PC-3 (cell line): ENCODE results near the gene TBCEL. TPM values are rescaled to one million over a fixed set of nuclear protein-coding genes. Genes with fewer than 3 reads are reported as not detected.

Experiments used
- ATAC-seq: fragments of 200-7000 bp; cut with Tn5 transposase; 2 replicates; pipeline ENCODE4 v1.9.1; 2020; ENCODE audit warnings: mild to moderate bottlenecking, moderate library complexity
- BruUV-seq: library from RNA; stranded (reverse); fragments of 400-500 nt; replicated peaks from 2 replicates; lab custom pipeline; 2021; lab: Mats Ljungman, UMichigan
- CTCF ChIA-PET: fragments of 300-600 bp; sonication (Branson Sonifier 250); formaldehyde crosslinking; loops from one replicate; lab custom pipeline; 2022; ENCODE audit warnings: antibody characterized with exemption; lab: Charles Lee
- POLR2A ChIA-PET: fragments of 300-600 bp; sonication (Branson Sonifier 250); formaldehyde crosslinking; loops from one replicate; lab custom pipeline; 2022; ENCODE audit warnings: antibody characterized with exemption; ENCODE audit not compliant: unreplicated experiment; lab: Charles Lee
- DNase-seq: peaks from one replicate; pipeline ENCODE4 v3.0.0-alpha.2; 2015
- H2AFZ ChIP-seq: fragments of 300-600 bp; sonication (generic); 2 replicates; pipeline ENCODE4 v1.6.0; 2016; ENCODE audit warnings: antibody characterized with exemption, low read length
- H3F3A ChIP-seq: fragments of 300-600 bp; sonication (generic); one replicate; pipeline ENCODE4 v1.6.0; 2017; ENCODE audit warnings: antibody characterized with exemption, low read length, control low read depth, mild to moderate bottlenecking; ENCODE audit not compliant: unreplicated experiment
- H3K27ac ChIP-seq: fragments of 300-600 bp; sonication (generic); 2 replicates; pipeline ENCODE4 v1.5.1; 2016; ENCODE audit warnings: mild to moderate bottlenecking, low read length
- H3K27me3 ChIP-seq: fragments of 300-600 bp; sonication (generic); 2 replicates; pipeline ENCODE4 v1.6.1; 2016; ENCODE audit warnings: low read length, mixed read lengths
- H3K36me3 ChIP-seq: fragments of 300-600 bp; sonication (generic); 2 replicates; pipeline ENCODE4 v1.6.1; 2016; ENCODE audit warnings: low read depth, mixed run types, low read length, mixed read lengths
- H3K4me1 ChIP-seq: fragments of 300-600 bp; sonication (generic); 2 replicates; pipeline ENCODE4 v1.5.1; 2016; ENCODE audit warnings: low read length; ENCODE audit not compliant: insufficient read depth
- H3K4me2 ChIP-seq: fragments of 300-600 bp; sonication (generic); 2 replicates; pipeline ENCODE4 v1.6.0; 2016; ENCODE audit warnings: low read length
- H3K4me3 ChIP-seq: fragments of 300-600 bp; sonication (generic); 2 replicates; pipeline ENCODE4 v1.5.1; 2016; ENCODE audit warnings: mild to moderate bottlenecking, low read length, mixed read lengths
- H3K79me2 ChIP-seq: fragments of 300-600 bp; sonication (generic); 2 replicates; pipeline ENCODE4 v1.6.1; 2017; ENCODE audit warnings: low read length, mixed read lengths
- H3K9ac ChIP-seq: fragments of 300-600 bp; sonication (generic); 2 replicates; pipeline ENCODE4 v1.6.0; 2016; ENCODE audit warnings: mild to moderate bottlenecking, low read length
- H3K9me2 ChIP-seq: fragments of 300-600 bp; sonication (generic); replicated peaks from 2 replicates; pipeline ENCODE4 v1.6.1; 2016; ENCODE audit warnings: mixed run types, low read length, mixed read lengths
- H3K9me3 ChIP-seq: fragments of 300-600 bp; sonication (generic); 2 replicates; pipeline ENCODE4 v1.6.1; 2016; ENCODE audit warnings: low read length, mixed read lengths
- H4K20me1 ChIP-seq: fragments of 300-600 bp; sonication (generic); 2 replicates; pipeline ENCODE4 v1.6.1; 2016; ENCODE audit warnings: low read length, mixed read lengths
- EZH2 ChIP-seq: fragments of 300-600 bp; sonication (generic); IDR thresholded peaks from one replicate; pipeline ENCODE4 v1.6.1; 2017; ENCODE audit warnings: antibody characterized with exemption, mild to moderate bottlenecking, low read length; ENCODE audit not compliant: unreplicated experiment
- EZH2phosphoT487 ChIP-seq: fragments of 300-600 bp; sonication (generic); IDR thresholded peaks from 2 replicates; pipeline ENCODE4 v1.6.1; 2018; ENCODE audit warnings: mild to moderate bottlenecking, antibody characterized with exemption, low read length, borderline replicate concordance
- intact Hi-C: fragments of 100-400 bp; cut with micrococcal nuclease; formaldehyde crosslinking; loops from 2 replicates; pipeline ENCODE4 v1.9.0; 2023
- total RNA-seq: library from RNA; depleted of rRNA; stranded (reverse); fragments of >200 nt; gene quantifications from 2 replicates; pipeline ENCODE4 v1.2.3, GENCODE V29; 2014
- TF ChIP-seq, protein P1 (sequence below): fragments of 300-600 bp; sonication (generic); conservative IDR thresholded peaks from 2 replicates; pipeline ENCODE4 v1.5.1; 2017; ENCODE audit warnings: antibody characterized with exemption, low read depth, mild to moderate bottlenecking, low read length

TBCEL gene
- total RNA-seq, 1 experiment from 2014 or later, result 6.6 TPM

- CTCF ChIA-PET, result no interaction called here
- no peak overlapping the region; the same call in 1 of the 2 replicates for H3K4me3 ChIP-seq
- H3K36me3 ChIP-seq, result no peaks in the 10 kb centered on the region
- H2AFZ ChIP-seq, result no peak overlapping the region
- intact Hi-C loops, result no loop called here
- ATAC-seq, result peak; percentile 27
- no peaks in the 10 kb centered on the region for H3F3A ChIP-seq
- no peaks in the 10 kb centered on the region for H3K9me3 ChIP-seq
- TF ChIP-seq, protein P1, sequence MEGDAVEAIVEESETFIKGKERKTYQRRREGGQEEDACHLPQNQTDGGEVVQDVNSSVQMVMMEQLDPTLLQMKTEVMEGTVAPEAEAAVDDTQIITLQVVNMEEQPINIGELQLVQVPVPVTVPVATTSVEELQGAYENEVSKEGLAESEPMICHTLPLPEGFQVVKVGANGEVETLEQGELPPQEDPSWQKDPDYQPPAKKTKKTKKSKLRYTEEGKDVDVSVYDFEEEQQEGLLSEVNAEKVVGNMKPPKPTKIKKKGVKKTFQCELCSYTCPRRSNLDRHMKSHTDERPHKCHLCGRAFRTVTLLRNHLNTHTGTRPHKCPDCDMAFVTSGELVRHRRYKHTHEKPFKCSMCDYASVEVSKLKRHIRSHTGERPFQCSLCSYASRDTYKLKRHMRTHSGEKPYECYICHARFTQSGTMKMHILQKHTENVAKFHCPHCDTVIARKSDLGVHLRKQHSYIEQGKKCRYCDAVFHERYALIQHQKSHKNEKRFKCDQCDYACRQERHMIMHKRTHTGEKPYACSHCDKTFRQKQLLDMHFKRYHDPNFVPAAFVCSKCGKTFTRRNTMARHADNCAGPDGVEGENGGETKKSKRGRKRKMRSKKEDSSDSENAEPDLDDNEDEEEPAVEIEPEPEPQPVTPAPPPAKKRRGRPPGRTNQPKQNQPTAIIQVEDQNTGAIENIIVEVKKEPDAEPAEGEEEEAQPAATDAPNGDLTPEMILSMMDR, result no peak
- TF ChIP-seq EZH2phosphoT487, result no peak
- TF ChIP-seq EZH2, result no peak
- no peaks in the 10 kb centered on the region for H4K20me1 ChIP-seq
- POLR2A ChIA-PET, result no interaction called here
- no peaks in the 10 kb centered on the region for H3K79me2 ChIP-seq
- peaks cover 23% of the 10 kb centered on the region; the same call in 1 of the 2 replicates for H3K27me3 ChIP-seq
- H3K9ac ChIP-seq, result no peak overlapping the region
- H3K4me2 ChIP-seq, result peak overlapping the region; percentile 51; the same call in 1 of the 2 replicates
- H3K9me2 ChIP-seq, result no peaks in the 10 kb centered on the region; the same call in 1 of the 2 replicates
- no TSS peak for BruUV-seq
- no peak overlapping the region for H3K27ac ChIP-seq
- H3K4me1 ChIP-seq, result peaks cover 12% of the 10 kb centered on the region
- DNase-seq, result no peak
These were observed 107.8 kb downstream of the TBCEL start for GRCh38 chr11:121131656-121132055.

DNA sequence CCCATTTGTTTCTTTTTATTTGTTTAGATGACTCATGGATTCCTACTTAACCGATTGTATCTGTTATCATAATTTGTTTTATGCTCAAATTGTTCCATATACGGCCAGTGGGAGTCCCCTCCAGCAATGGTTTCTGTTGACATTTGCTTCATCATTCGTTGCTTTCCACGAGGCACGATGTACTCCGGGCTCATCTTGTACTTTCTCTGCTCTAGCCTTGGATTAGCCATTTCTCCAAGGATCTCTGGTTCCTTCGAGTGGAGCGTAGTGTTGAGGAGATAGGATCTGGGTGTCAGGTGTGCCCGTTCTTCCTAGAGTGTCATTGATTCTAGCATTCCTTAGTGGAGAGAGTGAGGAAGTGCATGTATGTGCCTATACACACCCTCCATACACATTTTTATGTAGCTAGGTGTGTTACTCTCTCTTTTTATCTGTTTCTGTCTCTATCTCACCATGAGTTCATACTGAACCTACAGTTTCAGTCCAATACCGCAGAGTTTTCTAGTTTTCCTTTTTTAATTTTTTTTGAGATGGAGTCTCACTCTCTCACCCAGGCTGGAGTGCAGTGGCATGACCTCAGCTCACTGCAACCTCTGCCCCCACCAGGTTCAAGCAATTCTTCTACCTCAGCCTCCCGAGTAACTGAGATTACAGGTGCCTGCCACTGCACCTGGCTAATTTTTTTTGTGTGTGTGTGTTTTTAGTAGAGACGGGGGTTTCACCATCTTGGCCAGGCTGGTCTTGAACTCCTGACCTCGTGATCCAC is 108.5 kb downstream of the TBCEL start:
- TF ChIP-seq EZH2phosphoT487 (no peak), EZH2 (no peak)
- TF ChIP-seq, protein P1, result peak; percentile 48; the same call in 1 of the 2 replicates
- no peak overlapping the region; the same call in 1 of the 2 replicates for H2AFZ ChIP-seq
- no TSS peak for BruUV-seq
- peaks cover 16% of the 10 kb centered on the region; the same call in 1 of the 2 replicates for H3K27me3 ChIP-seq
- no peaks in the 10 kb centered on the region for H3K9me3 ChIP-seq
- H3K9ac ChIP-seq, result no peak overlapping the region
- ChIA-PET CTCF (no interaction called here), POLR2A (no interaction called here)
- DNase-seq, result peak; percentile 74
- H3K4me2 ChIP-seq, result peak overlapping the region; percentile 51
- H3K27ac ChIP-seq, result no peak overlapping the region
- H3K4me3 ChIP-seq, result peak overlapping the region; percentile 3; the same call in 1 of the 2 replicates
- no peaks in the 10 kb centered on the region for H3F3A ChIP-seq
- H3K4me1 ChIP-seq, result peaks cover 12% of the 10 kb centered on the region
- no peaks in the 10 kb centered on the region; the same call in 1 of the 2 replicates for H3K9me2 ChIP-seq
- H4K20me1 ChIP-seq, result no peaks in the 10 kb centered on the region
- no peaks in the 10 kb centered on the region for H3K79me2 ChIP-seq
- no peaks in the 10 kb centered on the region for H3K36me3 ChIP-seq
- intact Hi-C loops, result no loop called here
- ATAC-seq, result peak; percentile 69
